HEK293 (cell line): ENCODE data around the gene KSR1.

Experiments
- CTCF ChIA-PET: fragments of 350-600 bp; formaldehyde crosslinking; extraction: SDS; loops from one replicate; lab custom pipeline; 2021; ENCODE audit warnings: antibody characterized with exemption; lab: Yijun Ruan, JAX
- POLR2A ChIA-PET: fragments of 300-600 bp; formaldehyde crosslinking; extraction: SDS; loops from one replicate; lab custom pipeline; 2020; ENCODE audit warnings: antibody characterized with exemption, inconsistent platforms; lab: Yijun Ruan, JAX
- H3K27ac ChIP-seq: fragments of 200-500 bp; sonication (Bioruptor generic); 2 replicates; pipeline ENCODE4 v1.5.1; 2014; ENCODE audit warnings: low read depth, low read length, control low read depth, inconsistent platforms; ENCODE audit errors: extremely low read depth
- H3K36me3 ChIP-seq, 2 experiments: fragments of 200-500 bp in 1 of 2; sonication (Bioruptor generic) in 1 of 2; 1 replicate in 1 of 2; 2 replicates in 1 of 2; pipeline ENCODE4 v1.5.1; 2014 to 2017; ENCODE audit warnings: inconsistent platforms in 2 of 2, low read length in 2 of 2; ENCODE audit not compliant: control insufficient read depth in 2 of 2, insufficient read depth in 1 of 2
- H3K4me1 ChIP-seq: fragments of 200-500 bp; sonication (Bioruptor generic); 2 replicates; pipeline ENCODE4 v1.5.1; 2014; ENCODE audit warnings: mild to moderate bottlenecking, low read length, inconsistent platforms; ENCODE audit not compliant: control insufficient read depth, insufficient read depth
- H3K4me3 ChIP-seq: 2 replicates; pipeline ENCODE4 v1.5.1; 2011; ENCODE audit warnings: low read depth, mild to moderate bottlenecking, control low read depth, low read length, moderate library complexity
- H3K9me3 ChIP-seq: fragments of 200-500 bp; sonication (Bioruptor generic); 2 replicates; pipeline ENCODE4 v1.5.1; 2014; ENCODE audit warnings: low read depth, low read length, inconsistent platforms; ENCODE audit not compliant: control insufficient read depth, insufficient read depth
- CTCF ChIP-seq: fragments of 450-650 bp; formaldehyde crosslinking; IDR thresholded peaks from 2 replicates; pipeline ENCODE4 v1.5.1; 2016; ENCODE audit warnings: missing biosample characterization, missing genetic modification characterization
- FEZF1 ChIP-seq: fragments of 450-650 bp; formaldehyde crosslinking; IDR thresholded peaks from 2 replicates; pipeline ENCODE4 v1.5.1; 2016; ENCODE audit warnings: missing biosample characterization, missing genetic modification characterization
- KLF9 ChIP-seq: fragments of 450-650 bp; formaldehyde crosslinking; IDR thresholded peaks from 2 replicates; pipeline ENCODE4 v1.5.1; 2016; ENCODE audit warnings: missing biosample characterization, missing genetic modification characterization, low read depth
- MZF1 ChIP-seq: fragments of 450-650 bp; formaldehyde crosslinking; IDR thresholded peaks from 2 replicates; pipeline ENCODE4 v1.5.1; 2017; ENCODE audit warnings: missing biosample characterization, missing genetic modification characterization, borderline replicate concordance
- SETDB1 ChIP-seq: IDR thresholded peaks from one replicate; pipeline ENCODE4 v1.6.1; 2017; ENCODE audit warnings: mild to moderate bottlenecking, low read length, moderate library complexity, mixed read lengths; ENCODE audit not compliant: insufficient read length
- TCF7L2 ChIP-seq: IDR thresholded peaks from 2 replicates; pipeline ENCODE4 v1.6.1; 2011; ENCODE audit warnings: low read depth, mild to moderate bottlenecking, inconsistent platforms, low read length, moderate library complexity, borderline replicate concordance
- WT1 ChIP-seq: fragments of 450-650 bp; formaldehyde crosslinking; IDR thresholded peaks from 2 replicates; pipeline ENCODE4 v1.5.1; 2016; ENCODE audit warnings: missing biosample characterization, missing genetic modification characterization
- ZBTB11 ChIP-seq: fragments of 450-650 bp; formaldehyde crosslinking; conservative IDR thresholded peaks from 2 replicates; pipeline ENCODE4 v1.5.1; 2016; ENCODE audit warnings: low read depth, missing biosample characterization, missing genetic modification characterization
- ZIC2 ChIP-seq: fragments of 450-650 bp; formaldehyde crosslinking; IDR thresholded peaks from 2 replicates; pipeline ENCODE4 v1.5.1; 2016; ENCODE audit warnings: missing biosample characterization, missing genetic modification characterization
- ZNF138 ChIP-seq: fragments of 450-650 bp; formaldehyde crosslinking; IDR thresholded peaks from 2 replicates; pipeline ENCODE4 v1.5.1; 2016; ENCODE audit warnings: missing biosample characterization, missing genetic modification characterization, borderline replicate concordance
- ZNF175 ChIP-seq: fragments of 450-650 bp; formaldehyde crosslinking; IDR thresholded peaks from 2 replicates; pipeline ENCODE4 v1.5.1; 2016; ENCODE audit warnings: missing biosample characterization, missing genetic modification characterization
- ZNF184 ChIP-seq: fragments of 450-650 bp; IDR thresholded peaks from 2 replicates; pipeline ENCODE4 v1.5.1; 2018; ENCODE audit warnings: missing biosample characterization, mild to moderate bottlenecking, missing genetic modification characterization
- ZNF311 ChIP-seq: fragments of 450-650 bp; formaldehyde crosslinking; IDR thresholded peaks from 2 replicates; pipeline ENCODE4 v1.5.1; 2017; ENCODE audit warnings: missing biosample characterization, missing genetic modification characterization, borderline replicate concordance
- ZNF354C ChIP-seq: fragments of 450-650 bp; formaldehyde crosslinking; IDR thresholded peaks from 2 replicates; pipeline ENCODE4 v1.5.1; 2016; ENCODE audit warnings: missing biosample characterization, missing genetic modification characterization, low read depth, borderline replicate concordance
- ZNF394 ChIP-seq: fragments of 450-650 bp; formaldehyde crosslinking; IDR thresholded peaks from 2 replicates; pipeline ENCODE4 v1.5.1; 2016; ENCODE audit warnings: missing biosample characterization, missing genetic modification characterization, mild to moderate bottlenecking, moderate library complexity, borderline replicate concordance
- ZNF621 ChIP-seq: fragments of 450-650 bp; formaldehyde crosslinking; IDR thresholded peaks from 2 replicates; pipeline ENCODE4 v1.5.1; 2017; ENCODE audit warnings: missing biosample characterization, missing genetic modification characterization

Gene KSR1

GRCh38 chr17:27522028-27522635 lies 65.9 kb downstream of the KSR1 start:
- Histone ChIP-seq H3K4me3 (no peak overlapping the region), H3K36me3 (no peaks in the 10 kb centered on the region), H3K9me3 (no peaks in the 10 kb centered on the region), H3K27ac (no peak overlapping the region), H3K4me1 (peaks cover 2% of the 10 kb centered on the region; the same call in 1 of the 2 replicates)
- ChIA-PET CTCF (interaction anchor here (0.6 to 2.7 kb wide), 4 partner anchors 13 to 70 kb away, joined by 3 to 10 read pairs (median 4); no protein-coding TSS in a partner anchor), POLR2A (no interaction called here)
- TF ChIP-seq ZNF394 (tag by site-specific recombination) (no peak), MZF1 (no peak), ZBTB11 (tag by site-specific recombination) (no peak), ZIC2 (tag by site-specific recombination) (peak; percentile 25; the same call in 1 of the 2 replicates), ZNF175 (tag by site-specific recombination) (no peak), ZNF354C (tag by site-specific recombination) (no peak), TCF7L2 (no peak), ZNF184 (no peak), WT1 (no peak)

- no peak for TF ChIP-seq ZNF138 (tag by site-specific recombination)
- peak; percentile 25 for TF ChIP-seq SETDB1
- no peak for TF ChIP-seq KLF9 (tag by site-specific recombination)
- TF ChIP-seq ZNF621 (tag by site-specific recombination) = no peak
- TF ChIP-seq CTCF = no peak
- Histone ChIP-seq H3K4me1 (peaks cover 6% of the 10 kb centered on the region), H3K4me3 (no peak overlapping the region), H3K36me3 (no peaks in the 10 kb centered on the region), H3K9me3 (no peaks in the 10 kb centered on the region), H3K27ac (no peak overlapping the region)
- POLR2A ChIA-PET = no interaction called here
- CTCF ChIA-PET = interaction anchor here (0.6 to 2.2 kb wide), 6 partner anchors 11 to 287 kb away, joined by 4 to 6 read pairs (median 4); partner anchors contain the start of gene KSR1
Observed at GRCh38 chr17:27523712-27524111, 67.5 kb downstream of the KSR1 start.

- Histone ChIP-seq H3K27ac (no peak overlapping the region), H3K4me3 (no peak overlapping the region), H3K36me3 (no peaks in the 10 kb centered on the region), H3K4me1 (peaks cover 14% of the 10 kb centered on the region), H3K9me3 (no peaks in the 10 kb centered on the region)
- POLR2A ChIA-PET = no interaction called here
- CTCF ChIA-PET = interaction anchor here (1.2 to 2.2 kb wide), 2 partner anchors 10 kb away, joined by 3 to 6 read pairs; no protein-coding TSS in a partner anchor
- TF ChIP-seq FEZF1 (tag by site-specific recombination) (peak; percentile 17; the same call in 1 of the 2 replicates), ZNF311 (tag by site-specific recombination) (no peak)
Observed at GRCh38 chr17:27524594-27524993, 68.3 kb downstream of the KSR1 start.
